Measurements from ENCODE around the gene IQGAP2.

IQGAP2 gene

DNA sequence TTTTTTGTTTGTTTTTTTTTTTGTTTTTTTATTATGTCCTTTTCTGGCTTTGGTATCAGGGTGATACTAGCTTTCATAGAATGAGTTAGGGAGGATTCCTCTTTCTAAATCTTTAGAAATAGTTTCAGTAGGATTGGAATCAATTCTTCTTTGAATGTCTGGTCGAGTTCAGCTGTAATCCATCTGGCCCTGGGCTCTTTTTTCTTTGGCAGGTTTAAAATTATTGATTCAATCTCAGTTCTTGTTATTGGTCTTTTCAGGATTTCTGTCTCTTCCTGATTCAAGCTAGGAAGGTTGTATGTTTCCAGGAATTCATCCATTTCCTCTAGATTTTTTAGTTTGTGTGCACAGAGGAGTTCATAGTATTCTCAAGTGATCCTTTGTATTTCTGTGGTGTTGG, 34.9 kb downstream of the IQGAP2 start:
- Histone ChIP-seq H3K4me3 (ENCODE audit: low read length, poor library complexity, severe bottlenecking) (no peak overlapping the region), H4K20me1 (ENCODE audit: insufficient read depth, low read length, poor library complexity, severe bottlenecking) (peaks cover 17% of the 10 kb centered on the region), H3K9ac (ENCODE audit: low read depth, low read length, poor library complexity, severe bottlenecking) (no peak overlapping the region), H3K79me2 (ENCODE audit: insufficient read depth, low read length) (peaks cover 90% of the 10 kb centered on the region), H3K9me2 (replicated peaks; ENCODE audit: low read depth, low read length) (no peaks in the 10 kb centered on the region), H3K4me1 (ENCODE audit: insufficient read depth, low read length, poor library complexity, severe bottlenecking) (peaks cover 29% of the 10 kb centered on the region), H3K9me3 (ENCODE audit: insufficient read depth, low read depth, low read length) (peaks cover 10% of the 10 kb centered on the region), H3K36me3 (ENCODE audit: insufficient read depth, low read length) (no peaks in the 10 kb centered on the region; the same call in 1 of the 2 replicates), H3K27me3 (ENCODE audit: insufficient read depth, low read length, poor library complexity, severe bottlenecking) (no peaks in the 10 kb centered on the region), H3K4me2 (ENCODE audit: low read depth, low read length, poor library complexity, severe bottlenecking) (no peak overlapping the region), H2AFZ (ENCODE audit: low read length) (no peak overlapping the region), H3F3A (ENCODE audit: low read depth) (no peaks in the 10 kb centered on the region)
- TF ChIP-seq CTCF (conservative IDR thresholded peaks at IDR 0.05; ENCODE audit: low read length) = no peak
- no peak for TF ChIP-seq EZH2phosphoT487 (IDR thresholded peaks at IDR 0.05; ENCODE audit: borderline replicate concordance)

- Histone ChIP-seq H3K27me3 (ENCODE audit: insufficient read depth, low read length, poor library complexity, severe bottlenecking) (no peaks in the 10 kb centered on the region), H3K4me3 (ENCODE audit: low read length, poor library complexity, severe bottlenecking) (no peak overlapping the region), H3K4me2 (ENCODE audit: low read depth, low read length, poor library complexity, severe bottlenecking) (no peak overlapping the region), H3K36me3 (ENCODE audit: insufficient read depth, low read length) (no peaks in the 10 kb centered on the region; the same call in 1 of the 2 replicates), H3K9me3 (ENCODE audit: insufficient read depth, low read depth, low read length) (peaks cover 10% of the 10 kb centered on the region), H3K79me2 (ENCODE audit: insufficient read depth, low read length) (peaks cover 87% of the 10 kb centered on the region), H2AFZ (ENCODE audit: low read length) (no peak overlapping the region), H3K9ac (ENCODE audit: low read depth, low read length, poor library complexity, severe bottlenecking) (no peak overlapping the region), H3K4me1 (ENCODE audit: insufficient read depth, low read length, poor library complexity, severe bottlenecking) (peaks cover 22% of the 10 kb centered on the region), H3K9me2 (replicated peaks; ENCODE audit: low read depth, low read length) (no peaks in the 10 kb centered on the region), H4K20me1 (ENCODE audit: insufficient read depth, low read length, poor library complexity, severe bottlenecking) (peaks cover 13% of the 10 kb centered on the region), H3F3A (ENCODE audit: low read depth) (no peaks in the 10 kb centered on the region)
- TF ChIP-seq EZH2phosphoT487 (IDR thresholded peaks at IDR 0.05; ENCODE audit: borderline replicate concordance) (no peak), CTCF (conservative IDR thresholded peaks at IDR 0.05; ENCODE audit: low read length) (no peak)
Observed at GRCh38 chr5:76439201-76439600, 36.1 kb downstream of the IQGAP2 start.

DNA sequence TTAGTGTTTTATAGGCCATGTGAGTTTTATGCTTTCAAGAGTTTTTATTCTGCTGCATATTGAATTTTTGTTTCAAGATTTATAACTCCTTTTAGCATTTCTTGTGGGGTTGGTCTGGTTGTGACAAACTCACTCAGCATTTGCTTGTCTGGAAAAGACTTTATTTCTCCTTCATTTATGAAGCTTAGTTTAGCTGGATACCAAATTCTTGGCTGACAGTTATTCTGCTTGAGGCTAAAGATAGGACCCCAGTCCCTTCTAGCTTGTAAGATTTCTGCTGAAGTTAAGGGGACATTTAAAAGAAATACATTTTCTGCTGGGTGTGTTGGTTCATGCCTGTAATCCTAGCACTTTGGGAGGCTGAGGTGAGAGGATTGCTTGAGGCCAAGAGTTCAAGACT, 36.8 kb downstream of the IQGAP2 start:
- Histone ChIP-seq H3K9me2 (replicated peaks; ENCODE audit: low read depth, low read length) (no peaks in the 10 kb centered on the region), H3K4me2 (ENCODE audit: low read depth, low read length, poor library complexity, severe bottlenecking) (no peak overlapping the region), H2AFZ (ENCODE audit: low read length) (no peak overlapping the region), H3F3A (ENCODE audit: low read depth) (no peaks in the 10 kb centered on the region), H3K9ac (ENCODE audit: low read depth, low read length, poor library complexity, severe bottlenecking) (no peak overlapping the region), H4K20me1 (ENCODE audit: insufficient read depth, low read length, poor library complexity, severe bottlenecking) (peaks cover 13% of the 10 kb centered on the region), H3K27me3 (ENCODE audit: insufficient read depth, low read length, poor library complexity, severe bottlenecking) (no peaks in the 10 kb centered on the region), H3K4me1 (ENCODE audit: insufficient read depth, low read length, poor library complexity, severe bottlenecking) (peaks cover 22% of the 10 kb centered on the region), H3K36me3 (ENCODE audit: insufficient read depth, low read length) (no peaks in the 10 kb centered on the region; the same call in 1 of the 2 replicates), H3K4me3 (ENCODE audit: low read length, poor library complexity, severe bottlenecking) (no peak overlapping the region), H3K9me3 (ENCODE audit: insufficient read depth, low read depth, low read length) (peaks cover 10% of the 10 kb centered on the region), H3K79me2 (ENCODE audit: insufficient read depth, low read length) (peaks cover 87% of the 10 kb centered on the region)
- TF ChIP-seq EZH2phosphoT487 (IDR thresholded peaks at IDR 0.05; ENCODE audit: borderline replicate concordance) (no peak), CTCF (conservative IDR thresholded peaks at IDR 0.05; ENCODE audit: low read length) (no peak)
